MCF 10A (cell line): ENCODE data around the gene PSD2. TPM values are rescaled to one million over a fixed set of nuclear protein-coding genes. Genes with fewer than 3 reads are reported as not detected.

Experiments used
- BruUV-seq: library from RNA; stranded (reverse); fragments of 400-500 nt; replicated peaks from 2 replicates; lab custom pipeline; 2021; lab: Mats Ljungman, UMichigan
- CTCF ChIA-PET: fragments of 300-600 bp; sonication (Branson Sonifier 250); formaldehyde crosslinking; extraction: SDS; loops from one replicate; lab custom pipeline; 2021; ENCODE audit warnings: antibody characterized with exemption, inconsistent platforms; lab: Yijun Ruan, JAX
- POLR2A ChIA-PET: fragments of 300-600, 350-650 bp; sonication (Branson Sonifier 250); formaldehyde crosslinking; extraction: SDS; loops from one replicate; lab custom pipeline; 2020; ENCODE audit warnings: antibody characterized with exemption, inconsistent platforms; lab: Yijun Ruan, JAX
- DNase-seq: peaks from one replicate; pipeline ENCODE4 v3.0.0-alpha.2; 2018; ENCODE audit not compliant: unreplicated experiment
- H3K27ac Mint-ChIP-seq: one replicate; pipeline ENCODE4 v1.8.0; 2022; ENCODE audit warnings: mild to moderate bottlenecking, low read depth, mixed read lengths; ENCODE audit not compliant: unreplicated experiment
- H3K27me3 Mint-ChIP-seq: one replicate; pipeline ENCODE4 v1.8.0; 2022; ENCODE audit warnings: mixed read lengths; ENCODE audit not compliant: insufficient read depth, unreplicated experiment
- H3K36me3 Mint-ChIP-seq: one replicate; pipeline ENCODE4 v1.8.0; 2022; ENCODE audit warnings: mild to moderate bottlenecking, moderate library complexity, mixed read lengths; ENCODE audit not compliant: insufficient read depth, unreplicated experiment
- H3K4me1 Mint-ChIP-seq: one replicate; pipeline ENCODE4 v1.8.0; 2022; ENCODE audit warnings: mixed read lengths; ENCODE audit not compliant: insufficient read depth, unreplicated experiment
- H3K4me3 Mint-ChIP-seq: one replicate; pipeline ENCODE4 v1.8.0; 2022; ENCODE audit warnings: mild to moderate bottlenecking, moderate library complexity, mixed read lengths; ENCODE audit not compliant: unreplicated experiment
- H3K9me3 Mint-ChIP-seq: one replicate; pipeline ENCODE4 v1.8.0; 2022; ENCODE audit warnings: mixed read lengths; ENCODE audit not compliant: unreplicated experiment
- intact Hi-C: fragments of 100-400 bp; cut with micrococcal nuclease; formaldehyde crosslinking; loops from 2 replicates; pipeline ENCODE4 v1.14.1; 2022
- total RNA-seq: library from RNA; stranded (reverse); gene quantifications from 2 replicates; pipeline ENCODE4 v1.2.3, GENCODE V29; 2022
- TF ChIP-seq, protein P1 (sequence below): fragments of 200-600 bp; IDR thresholded peaks from one replicate; pipeline ENCODE4 v1.8.0; 2022; ENCODE audit warnings: antibody characterized with exemption, mild to moderate bottlenecking; ENCODE audit not compliant: unreplicated experiment

The PSD2 gene
- total RNA-seq, 1 experiment from 2014 or later: not detected

DNA sequence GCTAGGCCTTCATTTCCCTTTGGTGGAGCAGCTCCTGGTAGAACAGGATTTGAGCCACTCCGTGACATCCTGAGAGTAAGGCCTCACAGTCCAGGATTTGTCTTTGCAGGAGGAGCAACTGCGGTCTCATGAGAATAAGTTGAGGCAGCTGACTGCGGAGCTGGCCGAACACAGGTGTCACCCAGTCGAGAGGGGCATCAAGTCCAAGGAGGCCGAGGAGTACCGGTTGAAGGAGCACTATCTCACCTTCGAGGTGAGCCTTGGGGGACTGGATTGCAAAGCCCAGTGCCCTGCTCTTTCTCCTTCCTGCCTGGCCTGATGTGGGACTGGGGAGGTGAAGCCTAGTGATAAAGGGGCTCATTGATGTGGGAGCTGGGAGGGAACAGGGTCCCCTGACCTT lies 44.3 kb downstream of the PSD2 start:
- H3K4me1 Mint-ChIP-seq: no peaks in the 10 kb centered on the region
- TF ChIP-seq, protein P1, sequence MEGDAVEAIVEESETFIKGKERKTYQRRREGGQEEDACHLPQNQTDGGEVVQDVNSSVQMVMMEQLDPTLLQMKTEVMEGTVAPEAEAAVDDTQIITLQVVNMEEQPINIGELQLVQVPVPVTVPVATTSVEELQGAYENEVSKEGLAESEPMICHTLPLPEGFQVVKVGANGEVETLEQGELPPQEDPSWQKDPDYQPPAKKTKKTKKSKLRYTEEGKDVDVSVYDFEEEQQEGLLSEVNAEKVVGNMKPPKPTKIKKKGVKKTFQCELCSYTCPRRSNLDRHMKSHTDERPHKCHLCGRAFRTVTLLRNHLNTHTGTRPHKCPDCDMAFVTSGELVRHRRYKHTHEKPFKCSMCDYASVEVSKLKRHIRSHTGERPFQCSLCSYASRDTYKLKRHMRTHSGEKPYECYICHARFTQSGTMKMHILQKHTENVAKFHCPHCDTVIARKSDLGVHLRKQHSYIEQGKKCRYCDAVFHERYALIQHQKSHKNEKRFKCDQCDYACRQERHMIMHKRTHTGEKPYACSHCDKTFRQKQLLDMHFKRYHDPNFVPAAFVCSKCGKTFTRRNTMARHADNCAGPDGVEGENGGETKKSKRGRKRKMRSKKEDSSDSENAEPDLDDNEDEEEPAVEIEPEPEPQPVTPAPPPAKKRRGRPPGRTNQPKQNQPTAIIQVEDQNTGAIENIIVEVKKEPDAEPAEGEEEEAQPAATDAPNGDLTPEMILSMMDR: no peak
- DNase-seq: no peak
- ChIA-PET POLR2A (no interaction called here), CTCF (interaction anchor here (0.7 to 2.6 kb wide), 4 partner anchors 23 to 129 kb away, joined by 3 to 24 read pairs (median 4); no protein-coding TSS in a partner anchor)
- BruUV-seq: no TSS peak
- no peak overlapping the region for H3K4me3 Mint-ChIP-seq
- no peaks in the 10 kb centered on the region for H3K9me3 Mint-ChIP-seq
- H3K27ac Mint-ChIP-seq: no peak overlapping the region
- no peaks in the 10 kb centered on the region for H3K36me3 Mint-ChIP-seq
- intact Hi-C loops: no loop called here
- peaks cover 38% of the 10 kb centered on the region for H3K27me3 Mint-ChIP-seq

GRCh38 chr5:139841549-139841948 lies 45.9 kb downstream of the PSD2 start:
- intact Hi-C loops: no loop called here
- ChIA-PET POLR2A (interaction anchor here (0.7 kb wide), 1 partner anchor 12 kb away, joined by 3 read pairs; no protein-coding TSS in a partner anchor), CTCF (interaction anchor here (6.5 to 6.7 kb wide), 2 partner anchors 54 to 127 kb away, joined by 52 to 87 read pairs; no protein-coding TSS in a partner anchor)
- TF ChIP-seq, protein P1: no peak
- H3K27me3 Mint-ChIP-seq: peaks cover 30% of the 10 kb centered on the region
- no peaks in the 10 kb centered on the region for H3K4me1 Mint-ChIP-seq
- no peak overlapping the region for H3K27ac Mint-ChIP-seq
- no TSS peak for BruUV-seq
- H3K4me3 Mint-ChIP-seq: no peak overlapping the region
- no peak for DNase-seq
- no peaks in the 10 kb centered on the region for H3K9me3 Mint-ChIP-seq
- H3K36me3 Mint-ChIP-seq: no peaks in the 10 kb centered on the region

- ChIA-PET POLR2A (interaction anchor here (0.7 kb wide), 1 partner anchor 13 kb away, joined by 3 read pairs; no protein-coding TSS in a partner anchor), CTCF (interaction anchor here (0.6 to 6.7 kb wide), 8 partner anchors 9 to 150 kb away, joined by 4 to 87 read pairs (median 10); no protein-coding TSS in a partner anchor)
- no peaks in the 10 kb centered on the region for H3K4me1 Mint-ChIP-seq
- no TSS peak for BruUV-seq
- no peak overlapping the region for H3K27ac Mint-ChIP-seq
- H3K4me3 Mint-ChIP-seq: no peak overlapping the region
- intact Hi-C loops: no loop called here
- TF ChIP-seq, protein P1: no peak
- no peak for DNase-seq
- H3K27me3 Mint-ChIP-seq: peaks cover 30% of the 10 kb centered on the region
- no peaks in the 10 kb centered on the region for H3K9me3 Mint-ChIP-seq
- no peaks in the 10 kb centered on the region for H3K36me3 Mint-ChIP-seq
These were observed 46.7 kb downstream of the PSD2 start for GRCh38 chr5:139842321-139842720.

DNA sequence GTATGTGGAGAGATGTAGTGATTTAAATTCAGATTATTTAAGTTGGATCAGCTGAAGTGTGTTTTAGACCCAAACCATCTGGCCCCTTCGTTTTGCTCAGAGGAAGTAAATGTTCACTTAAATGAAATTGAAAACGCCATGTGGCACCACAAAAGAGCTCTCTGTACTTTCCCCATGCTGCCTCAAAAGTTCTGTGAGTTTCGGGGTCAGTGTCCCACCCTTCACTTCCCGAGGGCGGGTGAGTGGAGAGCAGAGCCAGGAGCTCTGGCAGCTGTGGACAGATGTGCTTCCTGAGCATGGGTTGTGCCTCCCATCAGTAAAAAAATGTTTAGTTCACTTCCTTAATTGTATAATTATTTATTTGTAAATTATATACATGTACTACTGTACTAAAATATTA lies 48.4 kb downstream of the PSD2 start:
- no peak overlapping the region for H3K27ac Mint-ChIP-seq
- H3K4me3 Mint-ChIP-seq: no peak overlapping the region
- intact Hi-C loops: loop anchor here (1.0 kb wide), 2 partner anchors 57 to 124 kb away; no protein-coding TSS in a partner anchor
- H3K27me3 Mint-ChIP-seq: peaks cover 31% of the 10 kb centered on the region
- no peaks in the 10 kb centered on the region for H3K4me1 Mint-ChIP-seq
- no peaks in the 10 kb centered on the region for H3K9me3 Mint-ChIP-seq
- ChIA-PET POLR2A (no interaction called here), CTCF (interaction anchor here (0.6 to 6.7 kb wide), 15 partner anchors 10 to 142 kb away, joined by 3 to 87 read pairs (median 4); partner anchors contain the start of gene PSD2)
- H3K36me3 Mint-ChIP-seq: no peaks in the 10 kb centered on the region
- no peak for DNase-seq
- TF ChIP-seq, protein P1: no peak
- no TSS peak for BruUV-seq
